ENCODE measurements around the gene QRSL1.
"Not testable (repeated sequence)": the region's sequence is repeated elsewhere in the genome, so short reads cannot be mapped to it uniquely, and the experiment has no call there.

Gene QRSL1

DNA sequence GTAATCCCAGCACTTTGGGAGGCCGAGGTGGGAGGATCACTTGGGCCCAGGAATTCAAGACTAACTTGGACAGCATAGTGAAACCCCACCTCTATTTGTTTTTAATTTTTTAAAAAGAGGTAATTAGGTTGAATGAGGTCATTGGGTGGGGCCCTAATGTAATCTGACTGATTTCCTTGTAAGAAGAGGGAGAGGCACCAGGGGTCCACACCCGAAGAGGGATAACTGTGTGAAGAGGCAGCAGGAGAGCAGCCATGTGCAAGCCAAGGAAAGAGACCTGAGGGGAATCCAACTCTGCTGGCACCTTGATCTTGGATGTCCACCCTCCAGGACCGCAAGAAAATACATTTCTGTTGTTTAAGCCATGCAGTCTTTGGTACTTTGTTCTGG lies 63.4 kb downstream of the QRSL1 start:
- no peak for DNase-seq
- H3K27me3 ChIP-seq (replicated peaks): peaks cover 1% of the 10 kb centered on the region
- in situ Hi-C loops (cut with HindIII; ENCODE audit: low pct_ligation_motif_present, low sequenced_read_pairs): no loop called here

DNA sequence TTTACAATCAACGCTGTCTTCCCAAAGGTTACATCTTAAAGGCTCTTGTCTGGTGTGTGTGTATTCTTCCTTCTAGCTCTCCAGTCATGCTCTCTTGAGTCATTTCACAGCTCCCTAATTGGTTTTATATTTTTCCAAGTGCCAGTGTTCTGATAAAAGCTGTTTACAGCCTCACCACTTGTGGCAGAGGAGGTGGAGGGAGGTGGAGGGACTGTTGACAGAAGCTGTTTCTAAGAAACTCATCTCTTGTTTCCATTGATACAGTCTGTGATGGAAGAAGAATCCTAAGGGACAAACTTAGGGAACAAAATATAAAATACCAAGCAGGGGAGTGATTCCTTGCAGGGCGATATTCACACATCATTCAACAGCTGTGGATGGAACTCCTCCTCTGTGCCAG lies 64.0 kb downstream of the QRSL1 start:
- no peak overlapping the region for H3K4me3 ChIP-seq (ENCODE audit: low read depth, low read length)
- in situ Hi-C loops (cut with HindIII; ENCODE audit: low pct_ligation_motif_present, low sequenced_read_pairs): no loop called here
- H3K27me3 ChIP-seq (replicated peaks): peaks cover 1% of the 10 kb centered on the region
- no peaks in the 10 kb centered on the region for H3K36me3 ChIP-seq (replicated peaks)
- no peak overlapping the region for H3K27ac ChIP-seq
- TF ChIP-seq, protein P1, sequence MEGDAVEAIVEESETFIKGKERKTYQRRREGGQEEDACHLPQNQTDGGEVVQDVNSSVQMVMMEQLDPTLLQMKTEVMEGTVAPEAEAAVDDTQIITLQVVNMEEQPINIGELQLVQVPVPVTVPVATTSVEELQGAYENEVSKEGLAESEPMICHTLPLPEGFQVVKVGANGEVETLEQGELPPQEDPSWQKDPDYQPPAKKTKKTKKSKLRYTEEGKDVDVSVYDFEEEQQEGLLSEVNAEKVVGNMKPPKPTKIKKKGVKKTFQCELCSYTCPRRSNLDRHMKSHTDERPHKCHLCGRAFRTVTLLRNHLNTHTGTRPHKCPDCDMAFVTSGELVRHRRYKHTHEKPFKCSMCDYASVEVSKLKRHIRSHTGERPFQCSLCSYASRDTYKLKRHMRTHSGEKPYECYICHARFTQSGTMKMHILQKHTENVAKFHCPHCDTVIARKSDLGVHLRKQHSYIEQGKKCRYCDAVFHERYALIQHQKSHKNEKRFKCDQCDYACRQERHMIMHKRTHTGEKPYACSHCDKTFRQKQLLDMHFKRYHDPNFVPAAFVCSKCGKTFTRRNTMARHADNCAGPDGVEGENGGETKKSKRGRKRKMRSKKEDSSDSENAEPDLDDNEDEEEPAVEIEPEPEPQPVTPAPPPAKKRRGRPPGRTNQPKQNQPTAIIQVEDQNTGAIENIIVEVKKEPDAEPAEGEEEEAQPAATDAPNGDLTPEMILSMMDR (IDR thresholded peaks at IDR 0.05; ENCODE audit: low read depth, low read length, missing control alignments): no peak
- no peak for DNase-seq

More for the DNA sequence above, 63.4 kb downstream of the QRSL1 start:
- TF ChIP-seq, protein P1 (IDR thresholded peaks at IDR 0.05; ENCODE audit: low read depth, low read length, missing control alignments): no peak
- Histone ChIP-seq H3K27ac (no peak overlapping the region), H3K4me3 (ENCODE audit: low read depth, low read length) (no peak overlapping the region), H3K36me3 (replicated peaks) (no peaks in the 10 kb centered on the region)

DNA sequence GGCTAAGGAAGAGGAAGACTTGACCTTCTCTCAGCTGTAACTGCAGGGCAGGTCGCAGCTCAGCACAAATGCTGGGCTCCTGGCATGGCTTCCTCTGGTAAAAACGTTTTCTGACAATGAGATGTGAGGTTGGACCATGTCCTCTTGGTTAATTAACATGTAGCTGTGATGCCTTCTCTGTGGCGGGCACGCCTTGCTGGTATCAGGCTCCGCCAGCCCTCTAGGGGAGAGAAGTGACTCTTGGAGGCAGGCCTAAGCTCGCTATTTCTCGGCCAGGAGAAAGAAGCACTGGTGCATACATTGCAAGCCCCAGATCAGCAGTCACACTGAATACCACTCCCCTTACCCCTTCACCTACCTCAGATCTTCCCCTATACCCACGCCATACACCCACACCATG lies 65.0 kb downstream of the QRSL1 start:
- peaks cover 1% of the 10 kb centered on the region for H3K27me3 ChIP-seq (replicated peaks)
- no peak overlapping the region for H3K27ac ChIP-seq
- TF ChIP-seq, protein P1 (IDR thresholded peaks at IDR 0.05; ENCODE audit: low read depth, low read length, missing control alignments): no peak
- in situ Hi-C loops (cut with HindIII; ENCODE audit: low pct_ligation_motif_present, low sequenced_read_pairs): no loop called here
- H3K36me3 ChIP-seq (replicated peaks): no peaks in the 10 kb centered on the region
- H3K4me3 ChIP-seq (ENCODE audit: low read depth, low read length): no peak overlapping the region
- DNase-seq: no peak

DNA sequence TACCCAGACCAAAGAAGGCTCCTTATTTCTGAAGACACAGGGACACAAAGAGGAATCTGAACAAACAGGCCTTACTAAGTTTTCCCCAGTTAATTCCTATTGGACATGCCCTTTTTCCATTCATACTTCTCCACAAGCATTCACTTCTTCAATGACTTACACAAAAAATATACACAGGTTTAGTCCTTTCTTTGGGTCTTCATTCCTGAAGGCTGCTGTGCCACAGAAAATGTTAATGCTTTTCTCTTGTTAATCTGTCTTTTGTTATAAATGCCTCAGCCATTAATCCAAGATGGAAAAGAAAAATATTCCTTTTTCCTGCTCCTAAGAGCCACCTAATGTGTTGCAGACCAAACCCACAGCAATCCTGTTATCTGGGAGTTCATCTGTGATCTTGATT lies 71.2 kb downstream of the QRSL1 start:
- TF ChIP-seq, protein P1 (IDR thresholded peaks at IDR 0.05; ENCODE audit: low read depth, low read length, missing control alignments): no peak
- H3K36me3 ChIP-seq (replicated peaks): no peaks in the 10 kb centered on the region
- no peak overlapping the region for H3K4me3 ChIP-seq (ENCODE audit: low read depth, low read length)
- no peaks in the 10 kb centered on the region for H3K27me3 ChIP-seq (replicated peaks)
- in situ Hi-C loops (cut with HindIII; ENCODE audit: low pct_ligation_motif_present, low sequenced_read_pairs): no loop called here
- no peak overlapping the region for H3K27ac ChIP-seq
- DNase-seq: no peak

DNA sequence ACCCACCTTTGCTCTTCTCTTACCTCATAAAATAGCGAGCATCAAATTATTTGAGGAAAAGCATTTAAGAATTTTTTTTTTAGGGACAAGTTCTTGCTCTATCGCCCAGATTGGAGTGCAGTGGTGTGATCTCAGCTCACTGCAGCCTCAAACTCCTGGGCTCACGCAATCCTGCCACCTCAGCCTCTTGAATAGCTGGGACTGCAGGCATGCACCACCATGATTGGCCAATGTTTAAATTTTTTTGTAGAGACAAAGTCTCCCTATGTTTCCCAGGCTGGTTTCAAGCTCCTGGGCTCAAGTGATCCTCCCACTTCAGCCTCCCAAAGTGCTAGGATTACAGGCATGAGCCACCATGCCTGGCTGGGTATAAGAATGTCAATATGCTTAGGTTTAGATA lies 71.8 kb downstream of the QRSL1 start:
- in situ Hi-C loops (cut with HindIII; ENCODE audit: low pct_ligation_motif_present, low sequenced_read_pairs); H3K4me3 ChIP-seq (ENCODE audit: low read depth, low read length); DNase-seq; H3K27ac ChIP-seq; H3K27me3 ChIP-seq (replicated peaks); H3K36me3 ChIP-seq (replicated peaks): not testable (repeated sequence)

DNA sequence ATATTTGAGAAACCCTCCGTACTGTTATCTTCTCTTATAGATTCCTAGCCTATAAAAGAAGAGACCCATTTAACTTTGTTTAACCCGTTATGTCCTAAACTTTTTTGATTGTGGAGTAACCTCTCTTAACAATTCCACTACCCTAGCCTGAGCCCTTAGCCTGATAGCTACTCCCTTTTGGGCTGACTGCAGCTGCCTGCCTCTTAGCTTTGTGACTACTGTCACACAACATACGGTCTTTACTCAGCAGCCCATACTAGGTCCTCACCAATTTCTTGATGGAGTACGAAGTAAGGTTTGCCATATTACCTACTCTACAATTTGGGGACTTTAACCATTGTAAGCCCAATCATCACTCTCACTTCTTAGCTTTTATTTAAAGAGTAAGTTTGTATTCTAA lies 72.7 kb downstream of the QRSL1 start:
- Histone ChIP-seq H3K27me3 (replicated peaks) (no peaks in the 10 kb centered on the region), H3K27ac (no peak overlapping the region), H3K36me3 (replicated peaks) (no peaks in the 10 kb centered on the region), H3K4me3 (ENCODE audit: low read depth, low read length) (no peak overlapping the region)
- in situ Hi-C loops (cut with HindIII; ENCODE audit: low pct_ligation_motif_present, low sequenced_read_pairs): no loop called here
- TF ChIP-seq, protein P1 (IDR thresholded peaks at IDR 0.05; ENCODE audit: low read depth, low read length, missing control alignments): no peak
- DNase-seq: no peak
